ENCODE measurements around the gene TAP1.

GRCh38 chr6:32837651-32838113, 15.8 kb downstream of the TAP1 start:
- TF ChIP-seq CTCF (IDR thresholded peaks at IDR 0.05; ENCODE audit: low read depth, low read length) (no peak), EZH2phosphoT487 (IDR thresholded peaks at IDR 0.05; ENCODE audit: low read depth) (no peak)
